ENCODE data around the gene S100A7A.

- TF ChIP-seq CTCF (IDR thresholded peaks at IDR 0.05) (no peak), POLR2A (IDR thresholded peaks at IDR 0.05) (no peak), EP300 (IDR thresholded peaks at IDR 0.05) (no peak)
Measured at GRCh38 chr1:153456396-153456795, 40.1 kb downstream of the S100A7A start.
